Neural cell (in vitro differentiated cells): ENCODE data around the gene EEF1AKMT2. TPM values are rescaled to one million over a fixed set of nuclear protein-coding genes. Genes with fewer than 3 reads are reported as not detected.
"Not testable (repeated sequence)": the region's sequence is repeated elsewhere in the genome, so short reads cannot be mapped to it uniquely, and the experiment has no call there.

Experiments used
- H2AFZ ChIP-seq: fragments of 200-600, 300-800 bp; sonication (generic), shearing (Covaris generic); 2 replicates; pipeline ENCODE4 v1.6.0; 2014; ENCODE audit warnings: low read depth, mild to moderate bottlenecking, antibody characterized with exemption, low read length, moderate library complexity
- H3F3A ChIP-seq: fragments of 200-600 bp; shearing (Covaris generic); 2 replicates; pipeline ENCODE4 v1.6.1; 2016; ENCODE audit warnings: mild to moderate bottlenecking, moderate library complexity, mixed read lengths, antibody characterized with exemption, low read length; ENCODE audit not compliant: insufficient read depth, poor library complexity, severe bottlenecking
- H3K27ac ChIP-seq: fragments of 200-600, 300-800 bp; sonication (generic), shearing (Covaris generic); 2 replicates; pipeline ENCODE4 v1.5.1; 2014; ENCODE audit warnings: mild to moderate bottlenecking, low read length, moderate library complexity
- H3K27me3 ChIP-seq: fragments of 300-800, 200-600 bp; sonication (generic), shearing (Covaris generic); 2 replicates; pipeline ENCODE4 v1.6.0; 2014; ENCODE audit warnings: mild to moderate bottlenecking, low read depth, low read length, moderate library complexity; ENCODE audit not compliant: insufficient read depth
- H3K36me3 ChIP-seq: fragments of 300-800, 200-600 bp; sonication (generic), shearing (Covaris generic); 2 replicates; pipeline ENCODE4 v1.5.1; 2014; ENCODE audit warnings: mild to moderate bottlenecking, antibody characterized with exemption, low read length, moderate library complexity; ENCODE audit not compliant: insufficient read depth
- H3K4me2 ChIP-seq: fragments of 300-800, 200-600 bp; sonication (generic), shearing (Covaris generic); 2 replicates; pipeline ENCODE4 v1.6.0; 2014; ENCODE audit warnings: mild to moderate bottlenecking, low read length
- H3K4me3 ChIP-seq: fragments of 300-800, 200-600 bp; sonication (generic), shearing (Covaris generic); 2 replicates; pipeline ENCODE4 v1.5.1; 2014; ENCODE audit warnings: mild to moderate bottlenecking, low read length, moderate library complexity
- H3K79me2 ChIP-seq: fragments of 200-600 bp; shearing (Covaris generic); replicated peaks from 2 replicates; pipeline ENCODE4 v1.6.0; 2014; ENCODE audit warnings: mild to moderate bottlenecking, low read length, moderate library complexity; ENCODE audit not compliant: insufficient read depth
- H3K9ac ChIP-seq: fragments of 300-800, 200-600 bp; sonication (generic), shearing (Covaris generic); 2 replicates; pipeline ENCODE4 v1.6.1; 2016; ENCODE audit warnings: mild to moderate bottlenecking, low read length, mixed read lengths
- H3K9me2 ChIP-seq: fragments of 200-600 bp; shearing (Covaris generic); 2 replicates; pipeline ENCODE4 v1.6.1; 2016; ENCODE audit warnings: mild to moderate bottlenecking, low read length, mixed read lengths; ENCODE audit not compliant: insufficient read depth
- H3K9me3 ChIP-seq: fragments of 200-600, 300-800 bp; sonication (generic), shearing (Covaris generic); 2 replicates; pipeline ENCODE4 v1.6.1; 2016; ENCODE audit warnings: mild to moderate bottlenecking, mixed run types, low read length, moderate library complexity, mixed read lengths
- H4K20me1 ChIP-seq: fragments of 200-600 bp; shearing (Covaris generic); 2 replicates; pipeline ENCODE4 v1.6.1; 2016; ENCODE audit warnings: mild to moderate bottlenecking, mixed run types; ENCODE audit not compliant: insufficient read depth
- CTCF ChIP-seq: fragments of 450-650 bp; IDR thresholded peaks from 2 replicates; pipeline ENCODE4 v1.5.1; 2014; ENCODE audit warnings: antibody characterized with exemption, mild to moderate bottlenecking, moderate library complexity; ENCODE audit not compliant: poor library complexity, severe bottlenecking
- EP300 ChIP-seq: fragments of 450-650 bp; conservative IDR thresholded peaks from 2 replicates; pipeline ENCODE4 v1.6.1; 2014; ENCODE audit warnings: antibody characterized with exemption, mild to moderate bottlenecking, moderate library complexity; ENCODE audit not compliant: poor library complexity, severe bottlenecking
- EZH2 ChIP-seq: fragments of 200-600, 300-800 bp; shearing (Covaris generic), sonication (generic); IDR thresholded peaks from 2 replicates; pipeline ENCODE4 v1.6.1; 2014; ENCODE audit warnings: antibody characterized with exemption, low read length, borderline replicate concordance, mild to moderate bottlenecking; ENCODE audit not compliant: insufficient read depth, poor library complexity, severe bottlenecking
- MXI1 ChIP-seq: fragments of 450-650 bp; conservative IDR thresholded peaks from 2 replicates; pipeline ENCODE4 v1.6.1; 2014; ENCODE audit warnings: antibody characterized with exemption, mild to moderate bottlenecking; ENCODE audit not compliant: poor library complexity, severe bottlenecking
- POLR2AphosphoS5 ChIP-seq: IDR thresholded peaks from 2 replicates; pipeline ENCODE4 v1.6.1; 2012
- RAD21 ChIP-seq: fragments of 450-650 bp; conservative IDR thresholded peaks from 2 replicates; pipeline ENCODE4 v1.6.1; 2014; ENCODE audit warnings: antibody characterized with exemption, mild to moderate bottlenecking, moderate library complexity
- SMC3 ChIP-seq: fragments of 450-650 bp; conservative IDR thresholded peaks from 2 replicates; pipeline ENCODE4 v1.6.1; 2014; ENCODE audit warnings: antibody characterized with exemption, mild to moderate bottlenecking, moderate library complexity; ENCODE audit not compliant: poor library complexity
- TAF1 ChIP-seq: IDR thresholded peaks from 2 replicates; pipeline ENCODE4 v1.6.1; 2012; ENCODE audit warnings: low read depth
- polyA plus RNA-seq: library from polyadenylated mRNA; depleted of rRNA; stranded (reverse); fragments of >200 nt; gene quantifications from 2 replicates; pipeline ENCODE4 v1.2.3, GENCODE V29; 2014
- TF ChIP-seq, protein P1 (sequence below): IDR thresholded peaks from 2 replicates; pipeline ENCODE4 v1.6.1; 2012; ENCODE audit warnings: borderline replicate concordance

Gene EEF1AKMT2
- polyA plus RNA-seq, 1 donor from 2014 or later: 63.7 TPM

GRCh38 chr10:124792998-124793352, 1.3 kb upstream of the EEF1AKMT2 start:
- Histone ChIP-seq H2AFZ (no peak overlapping the region), H3K9me3 (no peaks in the 10 kb centered on the region), H3K4me3 (no peak overlapping the region), H3K9me2 (no peaks in the 10 kb centered on the region), H3F3A (no peaks in the 10 kb centered on the region), H3K9ac (no peak overlapping the region), H3K4me2 (no peak overlapping the region), H3K36me3 (no peaks in the 10 kb centered on the region), H4K20me1 (no peaks in the 10 kb centered on the region), H3K79me2 (peaks cover 7% of the 10 kb centered on the region), H3K27me3 (no peaks in the 10 kb centered on the region), H3K27ac (no peak overlapping the region)
- TF ChIP-seq, protein P1, sequence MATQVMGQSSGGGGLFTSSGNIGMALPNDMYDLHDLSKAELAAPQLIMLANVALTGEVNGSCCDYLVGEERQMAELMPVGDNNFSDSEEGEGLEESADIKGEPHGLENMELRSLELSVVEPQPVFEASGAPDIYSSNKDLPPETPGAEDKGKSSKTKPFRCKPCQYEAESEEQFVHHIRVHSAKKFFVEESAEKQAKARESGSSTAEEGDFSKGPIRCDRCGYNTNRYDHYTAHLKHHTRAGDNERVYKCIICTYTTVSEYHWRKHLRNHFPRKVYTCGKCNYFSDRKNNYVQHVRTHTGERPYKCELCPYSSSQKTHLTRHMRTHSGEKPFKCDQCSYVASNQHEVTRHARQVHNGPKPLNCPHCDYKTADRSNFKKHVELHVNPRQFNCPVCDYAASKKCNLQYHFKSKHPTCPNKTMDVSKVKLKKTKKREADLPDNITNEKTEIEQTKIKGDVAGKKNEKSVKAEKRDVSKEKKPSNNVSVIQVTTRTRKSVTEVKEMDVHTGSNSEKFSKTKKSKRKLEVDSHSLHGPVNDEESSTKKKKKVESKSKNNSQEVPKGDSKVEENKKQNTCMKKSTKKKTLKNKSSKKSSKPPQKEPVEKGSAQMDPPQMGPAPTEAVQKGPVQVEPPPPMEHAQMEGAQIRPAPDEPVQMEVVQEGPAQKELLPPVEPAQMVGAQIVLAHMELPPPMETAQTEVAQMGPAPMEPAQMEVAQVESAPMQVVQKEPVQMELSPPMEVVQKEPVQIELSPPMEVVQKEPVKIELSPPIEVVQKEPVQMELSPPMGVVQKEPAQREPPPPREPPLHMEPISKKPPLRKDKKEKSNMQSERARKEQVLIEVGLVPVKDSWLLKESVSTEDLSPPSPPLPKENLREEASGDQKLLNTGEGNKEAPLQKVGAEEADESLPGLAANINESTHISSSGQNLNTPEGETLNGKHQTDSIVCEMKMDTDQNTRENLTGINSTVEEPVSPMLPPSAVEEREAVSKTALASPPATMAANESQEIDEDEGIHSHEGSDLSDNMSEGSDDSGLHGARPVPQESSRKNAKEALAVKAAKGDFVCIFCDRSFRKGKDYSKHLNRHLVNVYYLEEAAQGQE: no peak
- TF ChIP-seq EZH2 (no peak), POLR2AphosphoS5 (no peak), MXI1 (no peak), EP300 (no peak), RAD21 (no peak), TAF1 (no peak), CTCF (no peak), SMC3 (no peak)

DNA sequence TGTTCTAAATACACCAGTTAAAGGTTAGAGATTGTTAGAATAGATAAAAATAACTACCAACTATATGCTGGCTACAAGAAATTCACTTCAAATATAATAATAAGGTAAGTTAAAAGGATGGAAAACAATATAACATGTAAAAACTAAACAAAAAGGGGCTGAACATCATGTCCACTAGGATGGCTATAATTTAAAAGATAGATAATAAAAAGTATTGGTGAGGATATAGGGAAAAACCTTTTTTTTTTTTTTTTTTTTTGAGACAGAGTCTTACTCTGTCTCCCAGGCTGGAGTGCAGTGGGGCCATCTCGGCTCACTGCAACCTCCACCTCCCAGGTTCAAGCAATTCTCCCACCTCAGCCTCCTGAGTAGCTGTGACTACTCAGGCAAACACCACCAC, 8.8 kb downstream of the EEF1AKMT2 start:
- H3F3A ChIP-seq, H4K20me1 ChIP-seq, H3K9me2 ChIP-seq, H3K27me3 ChIP-seq, H3K36me3 ChIP-seq, H3K79me2 ChIP-seq, H2AFZ ChIP-seq, H3K4me2 ChIP-seq, H3K27ac ChIP-seq, H3K4me3 ChIP-seq, H3K9me3 ChIP-seq, H3K9ac ChIP-seq: not testable (repeated sequence)

- TF ChIP-seq SMC3 (no peak), CTCF (no peak), EZH2 (no peak), EP300 (no peak), RAD21 (no peak), MXI1 (no peak), TAF1 (no peak), POLR2AphosphoS5 (no peak)
- TF ChIP-seq, protein P1: no peak
These were observed 22.9 kb downstream of the EEF1AKMT2 start for GRCh38 chr10:124768791-124769190.

More at GRCh38 chr10:124768791-124769190, 22.9 kb downstream of the EEF1AKMT2 start:
- no peaks in the 10 kb centered on the region for H4K20me1 ChIP-seq
- H3F3A ChIP-seq: no peaks in the 10 kb centered on the region
- no peak overlapping the region for H2AFZ ChIP-seq
- no peak overlapping the region for H3K4me3 ChIP-seq
- no peak overlapping the region for H3K9ac ChIP-seq
- peaks cover 5% of the 10 kb centered on the region for H3K79me2 ChIP-seq
- no peak overlapping the region for H3K27ac ChIP-seq
- no peaks in the 10 kb centered on the region for H3K9me2 ChIP-seq
- no peaks in the 10 kb centered on the region for H3K27me3 ChIP-seq
- H3K4me2 ChIP-seq: no peak overlapping the region
- H3K36me3 ChIP-seq: no peaks in the 10 kb centered on the region
- no peaks in the 10 kb centered on the region for H3K9me3 ChIP-seq
